HG03575 (cell line): Measurements from ENCODE around the gene SHOC2.

Experiments used
- ATAC-seq: cut with Tn5 transposase; IDR thresholded peaks from one replicate; pipeline ENCODE4 v1.9.1; 2021; ENCODE audit not compliant: unreplicated experiment, insufficient number of reproducible peaks, low FRiP score; ENCODE audit errors: extremely low read depth

SHOC2 gene

DNA sequence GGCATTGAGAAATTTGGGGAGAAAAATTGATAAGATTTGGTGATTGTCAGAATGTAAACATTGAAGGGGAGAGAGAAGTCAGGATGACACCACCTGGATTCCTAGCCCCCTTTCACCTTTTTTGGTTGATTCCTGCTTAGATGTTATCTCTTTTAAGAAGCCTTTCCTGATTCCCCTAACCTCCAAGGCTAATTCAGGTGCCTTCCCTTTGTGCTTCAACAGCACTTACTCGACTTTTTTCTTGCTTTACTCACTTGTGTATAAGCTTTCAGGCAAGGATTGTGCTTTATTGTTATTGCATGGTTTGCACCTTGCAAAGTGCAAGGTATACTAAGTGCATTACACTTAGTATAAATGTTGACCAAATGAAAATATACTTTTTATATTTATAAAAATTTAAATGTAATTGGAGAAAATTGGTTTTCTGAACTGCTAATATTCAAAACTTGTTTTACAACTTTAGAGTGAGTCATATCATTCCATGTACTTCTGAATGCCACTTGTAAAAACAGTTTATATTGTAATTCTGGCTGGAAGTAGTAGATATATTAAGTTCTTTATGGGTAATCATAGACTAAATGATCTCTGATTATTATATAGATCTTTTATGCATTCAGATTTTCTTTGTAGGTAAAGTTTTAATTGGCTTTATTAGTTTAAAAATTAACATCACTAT, 13.2 kb downstream of the SHOC2 start:
- ATAC-seq = no peak

DNA sequence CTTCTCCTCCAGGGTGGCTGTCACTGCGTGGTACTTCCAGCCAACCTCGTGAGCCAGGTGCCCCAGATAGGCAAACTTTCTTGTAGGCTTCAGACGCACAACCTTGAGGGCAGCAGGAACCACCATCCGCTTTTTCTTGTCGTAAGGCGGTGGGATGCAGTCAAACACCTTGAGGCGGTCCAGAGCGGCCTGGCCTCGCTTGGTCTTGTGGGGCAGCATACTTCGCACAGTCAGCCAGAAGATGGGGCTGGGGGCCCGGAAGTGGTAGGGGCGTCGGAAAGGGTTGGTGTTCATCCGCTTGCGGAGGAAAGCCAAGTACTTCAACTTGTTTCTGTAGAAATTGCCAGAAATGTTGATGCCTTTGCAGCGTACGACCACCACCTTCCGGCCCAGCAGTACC, 17.4 kb downstream of the SHOC2 start:
- no peak for ATAC-seq

DNA sequence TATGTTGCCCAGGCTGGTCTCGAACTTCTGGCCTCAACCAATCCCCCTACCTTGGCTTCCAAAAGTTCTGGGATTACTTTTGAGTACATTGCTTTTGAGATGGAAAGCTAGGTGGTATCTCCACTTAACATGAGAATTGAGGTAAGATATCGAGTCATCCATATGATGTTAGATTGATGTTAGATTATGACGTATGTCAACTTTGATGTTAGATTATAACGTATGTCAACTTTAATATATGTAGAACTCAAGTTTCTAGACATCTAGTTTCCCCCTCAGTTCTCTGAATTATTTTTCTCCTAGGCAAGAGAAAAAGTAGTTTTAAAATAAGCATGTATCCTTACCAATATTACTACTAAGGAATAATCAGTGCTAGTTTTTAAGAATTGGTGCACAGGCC, 20.0 kb downstream of the SHOC2 start:
- ATAC-seq = no peak

DNA sequence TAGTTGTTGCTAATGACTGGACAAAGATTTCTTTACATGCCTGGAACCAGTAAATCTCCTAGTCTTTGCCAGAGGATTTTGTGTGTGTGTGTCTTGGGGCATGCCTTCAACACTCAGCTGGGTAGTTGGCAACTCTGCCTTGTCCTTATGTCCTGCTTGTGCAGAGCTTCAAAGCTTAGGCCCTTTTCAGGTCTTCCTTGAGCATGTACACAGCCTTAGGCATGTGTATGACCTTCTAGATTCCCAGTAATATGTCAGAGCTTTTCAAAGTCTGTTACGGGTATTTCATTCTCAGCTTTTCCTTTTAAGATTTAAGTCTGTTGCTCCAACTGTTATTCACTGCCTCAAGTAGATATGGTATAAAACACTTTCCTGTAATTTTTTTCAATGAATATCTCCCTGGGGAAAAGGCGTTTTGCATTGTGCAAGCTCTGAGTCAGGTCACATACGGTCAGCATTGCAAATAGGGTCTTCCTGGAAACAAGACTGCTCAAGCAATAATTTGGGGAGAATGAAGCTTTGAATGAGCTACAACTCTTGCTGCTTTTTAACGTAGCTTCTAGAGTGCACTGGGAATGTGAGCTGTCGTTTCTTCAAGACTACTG, 25.5 kb downstream of the SHOC2 start:
- ATAC-seq = no peak

DNA sequence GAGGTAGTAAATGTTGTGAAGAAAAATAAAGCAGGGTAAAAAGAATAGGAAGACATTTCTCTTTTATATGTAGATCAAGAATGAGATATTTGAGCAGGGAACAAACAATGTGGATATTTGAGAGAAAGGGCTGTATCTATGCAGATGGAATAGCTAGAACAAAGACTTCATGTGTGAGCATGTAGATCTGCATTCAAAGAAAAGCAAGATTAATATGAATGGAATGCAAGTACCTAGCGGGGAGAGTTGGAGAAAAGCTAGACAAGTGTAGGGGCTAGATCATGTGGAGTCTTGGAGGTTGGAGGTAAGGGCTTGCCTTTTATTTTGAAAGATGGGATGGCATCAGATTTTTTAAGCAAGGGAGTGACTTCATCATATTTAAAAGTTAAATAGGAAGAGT, 27.1 kb downstream of the SHOC2 start:
- ATAC-seq = no peak

DNA sequence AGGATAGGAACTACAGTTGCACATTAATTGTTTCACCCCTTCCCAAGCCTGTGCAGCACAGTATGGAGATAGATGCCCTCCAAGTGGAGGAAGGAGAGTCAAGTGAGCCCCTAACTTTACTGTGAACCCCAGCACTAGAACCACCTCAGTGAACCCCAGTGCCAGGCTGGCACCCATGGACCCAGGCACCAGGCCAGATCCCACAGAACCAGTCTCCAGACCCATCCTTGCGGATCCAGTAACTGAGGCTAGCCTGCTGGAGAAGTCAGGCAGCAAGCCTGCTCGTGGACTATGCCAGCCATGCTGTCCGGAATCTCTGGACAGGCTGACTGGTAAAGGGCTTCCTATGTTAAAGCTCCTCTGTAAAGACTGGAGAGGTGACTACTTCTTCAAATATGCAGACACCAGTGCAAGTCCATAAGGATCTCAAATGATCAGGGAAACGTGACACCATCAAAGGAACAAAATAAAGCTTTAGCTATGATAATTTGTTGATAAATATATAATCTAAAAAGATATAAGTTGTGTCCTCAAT, 27.7 kb downstream of the SHOC2 start:
- no peak for ATAC-seq

DNA sequence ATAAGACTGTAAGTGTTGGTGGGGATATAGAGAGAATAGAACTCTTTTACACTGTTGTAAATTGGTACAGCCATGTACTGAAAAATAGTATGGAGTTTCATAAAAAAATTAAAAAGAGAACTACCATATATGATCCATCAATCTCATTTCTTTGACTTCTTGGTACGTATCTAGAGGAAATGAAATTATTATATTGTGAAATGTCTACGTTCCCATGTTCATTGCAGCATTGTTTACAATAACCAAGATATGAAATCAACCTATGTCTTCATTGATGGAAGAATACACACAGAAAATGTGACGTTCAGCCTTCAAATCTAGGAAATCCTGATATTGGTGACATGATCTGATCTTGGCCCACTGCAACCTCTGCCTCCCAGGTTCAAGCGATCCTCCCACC, 32.0 kb downstream of the SHOC2 start:
- ATAC-seq = no peak

DNA sequence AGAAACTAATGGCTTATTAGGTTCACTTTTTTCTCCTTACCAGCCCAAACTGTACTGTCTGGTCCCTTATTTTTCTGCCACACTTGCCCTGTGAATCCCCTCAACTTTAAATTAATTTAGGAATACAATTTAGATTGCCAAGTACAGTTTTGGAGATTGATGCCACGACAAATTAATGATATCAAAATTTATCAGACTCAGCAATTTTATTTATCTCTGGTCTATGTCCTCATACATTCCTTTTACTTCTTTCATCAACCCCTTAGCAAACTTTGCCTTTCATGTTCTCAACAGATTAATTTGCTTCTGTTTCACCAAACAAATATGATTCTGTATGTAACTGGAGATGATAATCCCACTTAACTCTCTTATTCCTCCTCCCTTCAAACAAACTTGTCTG, 38.2 kb downstream of the SHOC2 start:
- ATAC-seq = no peak

DNA sequence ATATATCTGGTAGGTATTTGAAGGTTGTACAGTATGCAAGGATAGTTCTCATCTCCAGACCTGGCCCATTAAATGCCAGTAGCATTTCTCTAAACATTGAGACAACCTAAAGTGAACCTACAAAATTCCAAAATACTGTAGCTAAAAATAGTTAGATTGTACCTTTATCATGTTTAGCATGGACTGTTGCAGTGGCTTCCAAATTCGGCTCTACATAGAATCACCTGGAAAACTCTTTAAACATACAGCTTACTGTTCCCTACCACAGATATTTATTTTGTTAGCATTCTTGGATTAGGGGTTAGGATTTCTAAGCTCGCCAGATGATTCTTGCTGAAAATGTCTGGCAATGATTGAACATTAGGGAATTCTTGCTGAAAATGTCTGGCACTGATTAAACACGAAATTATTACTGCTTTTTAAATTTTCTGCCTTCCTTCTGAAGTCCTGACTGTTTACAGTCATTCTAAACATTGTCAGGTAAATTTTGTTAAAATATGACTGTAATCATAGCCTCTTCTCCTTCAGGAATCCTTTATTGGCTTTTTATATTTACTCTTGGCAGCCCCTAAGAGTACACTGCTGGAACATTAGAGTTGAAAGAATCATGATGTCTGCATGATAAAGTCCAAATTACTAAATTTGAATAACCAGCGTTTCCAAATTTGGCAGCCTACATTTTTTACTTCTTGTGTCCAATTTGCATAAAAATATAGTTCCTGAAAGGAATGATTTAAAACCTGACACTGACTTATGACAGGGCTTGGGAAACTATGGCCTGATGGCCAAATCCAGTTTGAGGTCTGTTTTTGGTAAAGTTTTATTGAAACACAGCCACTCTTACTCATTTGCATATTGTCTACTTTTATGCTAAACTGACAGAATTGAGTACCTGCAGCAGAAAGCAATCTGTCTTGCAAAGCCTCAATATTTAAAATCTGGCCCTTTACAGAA, 40.3 kb downstream of the SHOC2 start:
- ATAC-seq = no peak

DNA sequence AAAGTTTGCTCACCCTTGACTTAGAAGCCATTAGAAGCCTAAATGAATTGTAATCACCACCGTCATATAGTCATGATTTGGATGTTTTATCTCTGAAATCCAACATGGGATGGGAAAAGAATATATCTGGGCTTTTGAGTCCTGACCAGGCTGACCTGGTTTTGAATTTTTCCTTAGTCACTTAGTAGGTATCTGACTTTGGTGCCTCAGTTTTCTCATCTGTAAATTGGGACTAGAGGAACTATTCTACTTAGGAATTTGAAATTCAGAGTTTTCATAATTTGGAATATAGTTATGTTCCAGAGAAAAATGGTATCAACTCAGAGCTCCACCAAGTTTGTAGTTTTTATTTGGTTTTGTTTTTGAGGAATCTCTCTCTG, 40.9 kb downstream of the SHOC2 start:
- no peak for ATAC-seq

DNA sequence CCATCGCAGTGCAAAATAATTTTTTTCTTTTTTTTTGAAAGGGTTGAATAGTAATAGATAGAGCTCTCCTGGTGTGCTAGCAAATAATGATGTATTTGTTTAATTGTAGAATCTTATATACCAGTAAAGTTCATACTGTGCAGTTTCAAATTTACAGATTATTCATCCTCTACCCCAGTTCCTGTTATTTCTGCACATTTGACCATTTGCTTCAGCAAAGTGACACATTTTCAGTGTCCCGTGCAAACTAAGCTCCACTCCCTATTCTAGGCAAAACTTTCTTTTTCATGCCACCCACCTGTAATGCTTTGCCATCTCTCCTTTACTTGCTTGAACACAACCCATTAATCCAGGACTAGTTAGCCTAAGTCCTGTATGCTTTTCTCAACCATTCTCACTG, 43.0 kb downstream of the SHOC2 start:
- no peak for ATAC-seq

DNA sequence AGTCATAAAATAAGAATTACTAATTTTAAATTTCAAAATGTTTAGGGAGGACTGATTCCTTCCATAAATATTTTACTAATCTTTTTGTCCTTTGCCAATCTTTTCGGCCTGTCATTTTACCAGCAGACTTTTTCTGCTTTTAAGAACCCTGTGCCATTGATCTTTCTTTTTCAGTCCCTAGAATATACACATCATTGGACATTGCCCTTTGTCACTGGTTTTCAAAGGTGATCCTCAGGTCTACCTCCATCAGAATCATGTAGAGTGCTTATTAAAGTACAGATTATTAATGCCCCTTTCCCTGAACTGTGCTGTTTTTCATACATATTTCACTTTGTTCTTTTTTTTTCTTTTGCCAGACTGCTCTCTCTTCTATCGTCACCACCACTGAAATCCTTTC, 43.8 kb downstream of the SHOC2 start:
- no peak for ATAC-seq

DNA sequence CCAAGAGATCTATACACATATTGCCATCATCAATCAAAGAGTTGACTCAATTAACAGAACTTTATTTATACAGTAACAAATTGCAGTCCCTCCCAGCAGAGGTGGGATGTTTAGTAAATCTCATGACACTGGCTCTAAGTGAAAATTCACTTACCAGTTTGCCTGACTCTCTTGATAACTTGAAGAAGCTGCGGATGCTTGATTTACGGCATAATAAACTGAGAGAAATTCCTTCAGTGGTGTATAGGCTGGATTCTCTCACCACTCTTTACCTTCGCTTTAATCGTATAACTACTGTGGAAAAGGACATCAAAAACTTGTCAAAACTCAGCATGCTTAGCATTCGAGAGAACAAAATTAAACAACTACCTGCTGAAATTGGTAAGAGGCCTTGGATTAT, 45.3 kb downstream of the SHOC2 start:
- ATAC-seq = no peak

DNA sequence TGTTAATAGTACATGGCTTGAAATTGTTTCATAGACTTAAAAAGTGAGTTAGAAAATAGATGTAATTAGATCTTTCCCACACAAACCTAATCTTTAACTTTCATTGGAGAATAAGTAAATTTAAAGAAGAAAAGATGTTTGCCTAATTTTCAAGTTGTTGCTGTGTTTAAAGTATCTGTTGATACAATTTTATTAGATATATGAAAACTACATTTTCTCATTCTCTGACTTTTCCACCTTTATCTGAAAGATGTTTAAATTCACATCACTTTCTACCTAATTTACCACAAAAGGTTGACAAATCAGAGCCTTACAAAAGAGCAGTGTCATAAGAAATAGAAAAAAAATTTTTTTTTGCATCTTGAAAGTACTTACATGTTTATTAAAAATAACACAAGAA, 45.8 kb downstream of the SHOC2 start:
- ATAC-seq = no peak

DNA sequence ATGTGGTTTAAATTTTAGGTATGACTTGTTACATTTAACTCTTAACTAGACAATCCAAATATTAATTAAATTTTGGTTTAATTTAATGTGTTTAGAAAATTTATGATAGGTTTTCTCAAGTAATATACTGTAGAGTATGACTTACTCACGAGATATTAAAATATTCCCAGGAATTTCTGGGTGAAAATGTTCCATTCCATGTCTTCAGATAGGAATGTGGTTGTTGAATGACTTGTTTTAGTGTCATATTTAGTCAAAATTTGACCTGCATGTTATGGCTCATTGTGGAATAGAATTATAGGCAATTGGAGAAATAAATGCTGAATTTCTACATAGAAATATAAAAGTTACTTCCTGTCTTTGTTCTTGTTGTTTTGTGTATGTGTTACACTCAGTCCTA, 46.7 kb downstream of the SHOC2 start:
- ATAC-seq = no peak

DNA sequence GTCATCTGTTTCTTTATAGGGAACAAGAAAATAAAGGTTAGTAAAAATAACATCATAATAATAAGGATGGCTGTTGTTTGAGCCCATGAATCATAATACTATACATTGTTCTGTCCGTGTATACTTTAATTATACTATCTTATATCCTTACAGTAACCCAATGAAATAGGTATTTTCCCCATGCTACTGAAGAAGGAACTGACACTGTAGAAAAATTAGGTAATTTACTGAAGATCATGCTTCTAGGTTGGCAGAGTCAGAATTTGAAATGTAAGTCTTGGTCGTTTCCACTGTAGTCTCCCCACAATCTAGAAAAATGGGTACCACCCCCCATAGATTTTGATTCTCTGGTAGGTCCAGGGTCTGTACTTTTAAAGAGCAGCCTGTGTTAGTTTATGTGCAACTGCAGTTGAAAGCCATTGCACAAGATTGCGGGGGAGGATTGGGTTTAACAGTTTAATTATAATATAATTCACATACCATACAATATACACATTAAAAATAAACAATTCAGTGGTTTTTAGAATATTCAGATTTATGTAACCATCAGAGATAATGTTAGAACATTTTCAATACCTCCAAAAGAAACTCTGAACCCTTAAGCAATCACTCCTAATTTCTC, 47.7 kb downstream of the SHOC2 start:
- ATAC-seq = no peak

DNA sequence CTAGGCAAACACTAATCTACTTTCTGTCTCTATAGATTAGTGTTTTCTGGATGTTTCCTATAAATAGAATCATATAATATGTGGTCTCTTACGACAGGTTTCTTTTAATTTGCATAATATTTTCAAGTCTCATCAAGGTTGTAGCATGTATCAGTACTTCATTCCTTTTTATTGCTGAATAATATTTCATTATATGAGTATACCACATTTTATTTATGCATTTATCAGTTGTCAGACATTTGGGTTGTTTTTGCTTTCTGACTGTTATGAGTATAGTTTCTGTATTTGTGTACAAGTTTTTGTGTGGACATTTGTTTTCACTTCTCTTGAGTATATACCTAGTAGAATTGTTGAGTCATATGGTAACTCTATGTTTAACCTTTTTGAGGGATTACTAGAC, 48.2 kb downstream of the SHOC2 start:
- peak; percentile 43 for ATAC-seq

DNA sequence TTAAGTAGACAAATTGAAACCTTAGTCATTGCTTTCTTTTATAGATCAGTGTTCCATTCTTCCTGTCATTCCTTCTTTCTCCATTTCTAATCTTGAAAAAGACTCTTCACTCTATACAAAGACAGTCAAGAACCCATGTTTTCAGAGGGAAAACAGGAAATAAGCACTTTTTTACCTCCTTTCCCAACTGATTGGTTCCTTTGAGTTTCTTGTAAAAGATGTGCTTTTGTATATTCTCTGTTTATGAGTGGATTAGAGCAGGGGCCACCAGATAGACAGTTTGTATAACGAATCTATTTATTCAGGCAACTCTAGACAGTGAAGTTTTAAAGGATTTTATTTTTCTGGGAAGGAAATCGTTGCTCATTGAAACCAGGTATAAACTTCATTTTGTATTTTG, 49.8 kb downstream of the SHOC2 start:
- ATAC-seq = no peak

DNA sequence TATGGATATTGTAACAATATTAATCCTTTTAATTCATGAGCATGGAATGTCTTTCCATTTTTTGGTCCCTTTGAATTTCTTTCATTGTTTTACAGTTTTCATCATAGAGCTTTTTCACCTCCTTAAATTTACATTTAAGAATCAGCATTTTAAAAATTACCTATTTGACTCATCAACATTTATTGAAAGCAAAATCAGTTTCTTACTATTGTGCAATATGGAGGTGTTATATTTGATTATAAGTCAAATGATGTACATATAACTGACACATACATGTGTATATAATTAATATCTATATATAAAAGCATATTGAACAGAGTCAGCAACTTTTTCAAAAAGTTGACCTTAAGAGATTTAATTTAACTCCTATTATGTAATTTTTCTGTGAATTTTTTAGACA, 52.2 kb downstream of the SHOC2 start:
- no peak for ATAC-seq
